HepG2 (cell line): Measurements from ENCODE around the gene AK6. TPM values are rescaled to one million over a fixed set of nuclear protein-coding genes. Genes with fewer than 3 reads are reported as not detected.

Source experiments
- CREB1 ChIP-seq, 2 experiments: fragments of 450-650 bp in 1 of 2; IDR thresholded peaks; 2 replicates each; pipeline ENCODE4 v1.6.1; 2016 to 2017; ENCODE audit warnings: control low read depth in 1 of 2, mild to moderate bottlenecking in 1 of 2, missing compliant biosample characterization in 1 of 2, missing genetic modification characterization in 1 of 2
- HNF1A ChIP-seq, 2 experiments: sonication (generic) in 1 of 2; formaldehyde crosslinking in 1 of 2; IDR thresholded peaks; 2 replicates each; pipeline versions ENCODE4 v1.4.0 to v1.6.1; 2016 to 2020; ENCODE audit warnings: borderline replicate concordance in 1 of 2, low read depth in 1 of 2, mild to moderate bottlenecking in 1 of 2, missing genetic modification reagents in 1 of 2
- KAT7 ChIP-seq: IDR thresholded peaks from 2 replicates; pipeline ENCODE4 v1.6.1; 2018; ENCODE audit warnings: borderline replicate concordance, missing compliant biosample characterization
- PHF21A ChIP-seq: sonication (generic); formaldehyde crosslinking; IDR thresholded peaks from 2 replicates; pipeline ENCODE4 v1.5.0; 2020; ENCODE audit warnings: mild to moderate bottlenecking, missing genetic modification reagents
- PHF5A ChIP-seq: IDR thresholded peaks from one replicate; pipeline ENCODE4 v1.6.1; 2018; ENCODE audit warnings: low read depth, missing genetic modification reagents; ENCODE audit not compliant: unreplicated experiment
- SRY ChIP-seq: sonication (generic); formaldehyde crosslinking; IDR thresholded peaks from 2 replicates; pipeline ENCODE4 v1.8.0; 2022; ENCODE audit warnings: mild to moderate bottlenecking, missing genetic modification reagents
- STAG1 ChIP-seq: sonication (generic); formaldehyde crosslinking; IDR thresholded peaks from 2 replicates; pipeline ENCODE4 v1.4.0; 2020; ENCODE audit warnings: missing genetic modification reagents
- SYNCRIP ChIP-seq: fragments of 200-400 bp; formaldehyde crosslinking; IDR thresholded peaks from 2 replicates; pipeline ENCODE4 v1.6.1; 2018; ENCODE audit warnings: mild to moderate bottlenecking, low read depth, low read length; ENCODE audit not compliant: insufficient read depth
- XBP1 ChIP-seq: sonication (generic); formaldehyde crosslinking; IDR thresholded peaks from 2 replicates; pipeline ENCODE4 v1.5.0; 2020; ENCODE audit warnings: missing genetic modification reagents
- ZBTB44 ChIP-seq: sonication (generic); formaldehyde crosslinking; IDR thresholded peaks from 2 replicates; pipeline ENCODE4 v1.4.0; 2020; ENCODE audit warnings: missing genetic modification reagents
- ZNF550 ChIP-seq: sonication (generic); formaldehyde crosslinking; IDR thresholded peaks from 2 replicates; pipeline ENCODE4 v1.4.0; 2020; ENCODE audit warnings: mild to moderate bottlenecking, missing genetic modification reagents, borderline replicate concordance
- ZNF644 ChIP-seq: IDR thresholded peaks from 2 replicates; pipeline ENCODE4 v1.6.1; 2016; ENCODE audit warnings: low read depth
- ZNF710 ChIP-seq: sonication (generic); formaldehyde crosslinking; IDR thresholded peaks from 2 replicates; pipeline ENCODE4 v1.5.0; 2020; ENCODE audit warnings: mild to moderate bottlenecking, missing genetic modification reagents, borderline replicate concordance
- ZNF746 ChIP-seq: sonication (generic); formaldehyde crosslinking; IDR thresholded peaks from 2 replicates; pipeline ENCODE4 v1.8.0; 2022; ENCODE audit warnings: mild to moderate bottlenecking, missing genetic modification reagents
- polyA plus RNA-seq, 8 experiments: library from polyadenylated mRNA; depleted of rRNA in 3 of 8; stranded (reverse) in 7 of 8; unstranded in 1 of 8; fragments of >200 nt; fragmentation: Illumina TruSeq in 4 of 8; extraction: Trizol in 4 of 8; gene quantifications; 2 replicates each; pipeline versions ENCODE4 v1.2.1 to v1.2.3, GENCODE V29; 2011 to 2016; ENCODE audit warnings: low read depth in 4 of 8, missing spikeins in 1 of 8, mixed read lengths in 1 of 8; ENCODE audit not compliant: insufficient read depth in 1 of 8
- total RNA-seq, 5 experiments: library from RNA; depleted of rRNA; stranded (reverse); fragments of >200 nt; fragmentation: Illumina TruSeq; extraction: Trizol; gene quantifications; 2 replicates each; pipeline ENCODE4 v1.2.3, GENCODE V29; 2016; ENCODE audit warnings: low read depth in 1 of 5
- TF ChIP-seq, protein P1 (sequence below): sonication (generic); formaldehyde crosslinking; IDR thresholded peaks from 2 replicates; pipeline ENCODE4 v1.4.0; 2020; ENCODE audit warnings: mild to moderate bottlenecking, missing genetic modification reagents
- TF ChIP-seq, protein P2 (sequence below): sonication (generic); formaldehyde crosslinking; conservative IDR thresholded peaks from 2 replicates; pipeline ENCODE4 v1.4.0; 2020; ENCODE audit warnings: missing genetic modification reagents

The AK6 gene
- total and polyA plus RNA-seq, 2 of the 13 experiments (the other 11 are each of a cell fraction or from before 2014, with no cell fraction given): 31.1 to 77.2 TPM

GRCh38 chr5:69368458-69369339, 621 bp downstream of the AK6 start (continued):
- TF ChIP-seq ZNF710 (CRISPR knock-in tag) (no peak), SRY (no peak), ZNF644 (no peak), HNF1A (IDR thresholded peaks at IDR 0.05; ENCODE audit: low read depth) (no peak), HNF1A (CRISPR knock-in tag; IDR thresholded peaks at IDR 0.05; ENCODE audit: borderline replicate concordance) (no peak), SYNCRIP (no peak), KAT7 (no peak), STAG1 (CRISPR knock-in tag) (no peak), ZBTB44 (CRISPR knock-in tag) (no peak), XBP1 (CRISPR knock-in tag) (0 out of 2 replicates have a peak, but pooled peaks have one; percentile 28), PHF21A (CRISPR knock-in tag) (no peak), CREB1 (IDR thresholded peaks at IDR 0.05) (peak; percentile 47; the same call in 1 of the 2 replicates), CREB1 (CRISPR knock-in tag; IDR thresholded peaks at IDR 0.05) (peak; percentile 32; the same call in 1 of the 2 replicates), ZNF746 (CRISPR knock-in tag) (no peak), ZNF550 (CRISPR knock-in tag) (no peak), PHF5A (CRISPR knock-in tag) (no peak)
- TF ChIP-seq, protein P1, sequence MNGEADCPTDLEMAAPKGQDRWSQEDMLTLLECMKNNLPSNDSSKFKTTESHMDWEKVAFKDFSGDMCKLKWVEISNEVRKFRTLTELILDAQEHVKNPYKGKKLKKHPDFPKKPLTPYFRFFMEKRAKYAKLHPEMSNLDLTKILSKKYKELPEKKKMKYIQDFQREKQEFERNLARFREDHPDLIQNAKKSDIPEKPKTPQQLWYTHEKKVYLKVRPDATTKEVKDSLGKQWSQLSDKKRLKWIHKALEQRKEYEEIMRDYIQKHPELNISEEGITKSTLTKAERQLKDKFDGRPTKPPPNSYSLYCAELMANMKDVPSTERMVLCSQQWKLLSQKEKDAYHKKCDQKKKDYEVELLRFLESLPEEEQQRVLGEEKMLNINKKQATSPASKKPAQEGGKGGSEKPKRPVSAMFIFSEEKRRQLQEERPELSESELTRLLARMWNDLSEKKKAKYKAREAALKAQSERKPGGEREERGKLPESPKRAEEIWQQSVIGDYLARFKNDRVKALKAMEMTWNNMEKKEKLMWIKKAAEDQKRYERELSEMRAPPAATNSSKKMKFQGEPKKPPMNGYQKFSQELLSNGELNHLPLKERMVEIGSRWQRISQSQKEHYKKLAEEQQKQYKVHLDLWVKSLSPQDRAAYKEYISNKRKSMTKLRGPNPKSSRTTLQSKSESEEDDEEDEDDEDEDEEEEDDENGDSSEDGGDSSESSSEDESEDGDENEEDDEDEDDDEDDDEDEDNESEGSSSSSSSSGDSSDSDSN (CRISPR knock-in tag): no peak
- TF ChIP-seq, protein P2, sequence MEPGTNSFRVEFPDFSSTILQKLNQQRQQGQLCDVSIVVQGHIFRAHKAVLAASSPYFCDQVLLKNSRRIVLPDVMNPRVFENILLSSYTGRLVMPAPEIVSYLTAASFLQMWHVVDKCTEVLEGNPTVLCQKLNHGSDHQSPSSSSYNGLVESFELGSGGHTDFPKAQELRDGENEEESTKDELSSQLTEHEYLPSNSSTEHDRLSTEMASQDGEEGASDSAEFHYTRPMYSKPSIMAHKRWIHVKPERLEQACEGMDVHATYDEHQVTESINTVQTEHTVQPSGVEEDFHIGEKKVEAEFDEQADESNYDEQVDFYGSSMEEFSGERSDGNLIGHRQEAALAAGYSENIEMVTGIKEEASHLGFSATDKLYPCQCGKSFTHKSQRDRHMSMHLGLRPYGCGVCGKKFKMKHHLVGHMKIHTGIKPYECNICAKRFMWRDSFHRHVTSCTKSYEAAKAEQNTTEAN: no peak
